Measurements from ENCODE around the gene LOXHD1.

Gene LOXHD1

DNA sequence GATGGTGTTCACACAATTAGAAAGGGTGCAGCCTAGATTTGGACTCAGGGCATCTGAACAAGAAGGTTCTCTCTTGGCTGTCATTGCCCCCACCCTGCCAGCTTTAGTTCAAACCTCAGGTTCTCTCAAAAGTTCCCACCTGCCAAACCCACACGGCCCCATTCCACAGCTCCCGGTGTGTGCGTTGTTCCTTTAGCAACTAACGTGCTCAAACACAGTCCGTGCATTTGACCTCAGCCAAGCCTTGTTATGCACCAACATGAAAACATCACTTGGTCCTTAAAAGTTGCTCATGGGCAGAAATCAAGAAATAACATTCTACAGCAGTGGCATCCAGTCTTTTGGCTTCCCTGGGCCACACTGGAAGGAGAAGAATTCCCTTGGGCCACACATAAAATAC lies 32.0 kb downstream of the LOXHD1 start:
- no peak for DNase-seq

DNA sequence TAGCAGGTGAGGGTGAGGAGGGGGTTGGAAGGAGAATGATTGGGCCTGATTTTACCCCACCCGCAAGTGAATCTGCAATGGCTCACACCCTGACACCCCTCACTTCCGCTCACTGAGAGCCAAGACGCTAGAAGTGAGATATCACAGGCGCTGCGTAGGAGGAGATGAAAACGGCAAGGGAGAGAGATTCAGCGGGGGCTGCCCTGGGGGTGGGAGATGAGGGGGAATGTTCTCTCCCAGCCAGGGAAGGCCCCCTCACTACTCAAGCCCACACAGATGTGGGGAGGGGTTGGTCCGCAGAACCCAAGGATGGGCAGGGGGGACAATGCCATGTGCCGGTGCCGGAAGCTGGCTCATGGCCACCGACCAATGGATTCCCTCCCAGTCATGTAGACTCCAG lies 32.9 kb downstream of the LOXHD1 start:
- no peak for DNase-seq

DNA sequence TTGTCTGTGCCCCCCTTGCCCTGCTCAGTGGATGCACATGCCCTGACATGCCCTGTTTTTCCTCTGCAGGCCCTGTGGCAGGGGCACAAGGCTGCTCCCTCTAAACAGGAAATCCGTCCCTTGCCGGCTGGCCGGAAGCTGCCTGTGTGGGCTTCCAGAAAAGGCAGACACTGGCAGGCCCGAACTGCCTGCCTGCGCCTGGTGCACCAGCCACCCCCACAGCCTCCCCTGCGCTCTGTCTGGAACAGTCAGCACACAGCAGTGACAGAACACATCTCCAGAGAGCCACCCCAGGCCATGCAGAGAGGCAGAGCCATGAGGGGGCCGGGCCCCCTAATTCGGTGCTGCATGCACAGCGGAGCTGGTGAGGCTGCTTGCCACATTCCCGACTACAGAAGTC lies 33.5 kb downstream of the LOXHD1 start:
- DNase-seq: no peak

DNA sequence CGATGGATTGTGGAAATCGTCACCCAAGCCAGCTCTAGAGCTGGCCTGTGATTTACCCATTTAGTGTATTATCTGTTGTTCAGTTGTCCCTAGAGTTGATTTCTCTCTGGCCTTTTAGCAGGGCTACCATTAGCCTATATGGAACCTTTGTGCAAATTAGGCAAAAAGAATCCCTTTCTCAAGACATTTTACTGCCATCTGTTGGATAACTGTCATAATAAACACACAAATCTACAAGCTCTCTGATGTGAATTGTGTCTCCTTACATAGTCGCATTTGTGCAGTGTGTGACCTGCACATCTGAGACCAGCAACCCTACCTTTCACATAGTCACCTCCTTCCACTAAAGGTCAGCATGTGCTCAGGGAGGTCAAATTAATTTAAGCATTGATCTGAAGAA lies 34.0 kb downstream of the LOXHD1 start:
- DNase-seq: no peak

DNA sequence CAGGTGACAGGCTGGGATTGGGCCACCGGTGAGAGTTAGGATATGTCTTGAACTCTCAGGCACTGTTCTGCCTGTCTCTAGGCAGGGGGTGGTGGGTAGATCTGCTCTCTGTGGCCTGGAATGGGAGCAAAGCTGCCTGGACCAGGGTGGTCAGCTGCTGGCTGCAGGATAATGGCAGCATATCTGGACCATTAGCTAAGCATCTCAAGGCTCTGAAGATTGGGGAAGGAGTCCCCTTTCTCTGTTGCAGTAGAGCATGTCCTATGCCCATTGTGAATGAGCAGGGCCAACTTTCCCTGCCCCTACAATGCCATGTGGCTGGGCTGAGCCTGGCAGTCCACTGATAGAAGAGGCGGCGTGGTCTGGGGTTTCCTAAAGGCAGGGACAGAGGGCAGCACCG lies 34.6 kb downstream of the LOXHD1 start:
- DNase-seq: no peak

DNA sequence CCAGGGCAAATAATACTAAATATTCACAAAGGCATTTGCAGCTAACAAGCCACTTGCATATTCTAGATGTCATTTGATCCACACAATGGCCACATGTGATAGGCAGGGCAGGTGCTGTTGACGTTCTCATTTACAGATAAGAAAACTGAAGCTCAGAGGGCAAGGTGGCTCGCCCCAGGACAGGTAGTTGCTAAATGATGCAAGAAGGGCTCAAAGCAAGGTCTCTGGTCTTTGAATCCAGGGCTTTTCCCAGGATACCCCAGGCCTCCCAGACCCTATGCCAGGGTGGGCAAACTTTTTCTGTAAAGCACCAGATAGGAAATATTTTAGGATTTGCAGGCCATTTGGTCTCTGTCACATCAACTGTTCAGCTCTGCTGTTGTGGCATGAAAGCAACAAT lies 35.1 kb downstream of the LOXHD1 start:
- no peak for DNase-seq

DNA sequence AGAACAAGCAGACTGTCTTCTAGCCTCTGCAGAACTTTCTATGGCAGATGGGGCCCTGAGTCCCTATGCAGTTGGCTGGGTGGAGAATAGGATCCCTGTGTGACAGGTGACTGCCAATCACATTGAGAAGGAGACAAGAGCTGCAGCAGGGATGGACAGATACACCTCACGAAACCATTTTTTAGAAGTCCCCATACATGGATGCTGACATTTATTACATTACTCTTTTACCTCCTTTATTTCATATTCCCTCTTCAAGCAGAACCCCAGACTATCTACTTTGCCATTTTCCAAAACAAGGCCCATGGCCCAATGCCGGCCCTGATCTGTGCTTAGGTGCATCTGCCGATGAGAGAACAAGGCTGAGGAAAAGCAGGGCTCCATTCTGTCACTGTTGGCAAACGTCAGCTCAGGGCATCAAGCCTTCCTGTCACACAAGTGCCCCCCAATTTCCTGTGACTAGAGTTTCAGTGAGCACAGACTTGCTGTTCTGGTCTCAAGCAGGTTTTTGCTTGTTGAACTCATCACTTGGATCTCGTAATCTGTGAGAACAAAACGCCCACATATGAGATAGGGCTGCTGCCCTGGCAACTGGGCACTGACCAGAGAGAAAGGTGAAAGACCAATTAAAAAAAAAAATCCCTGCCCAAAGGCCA lies 35.8 kb downstream of the LOXHD1 start:
- DNase-seq: no peak

DNA sequence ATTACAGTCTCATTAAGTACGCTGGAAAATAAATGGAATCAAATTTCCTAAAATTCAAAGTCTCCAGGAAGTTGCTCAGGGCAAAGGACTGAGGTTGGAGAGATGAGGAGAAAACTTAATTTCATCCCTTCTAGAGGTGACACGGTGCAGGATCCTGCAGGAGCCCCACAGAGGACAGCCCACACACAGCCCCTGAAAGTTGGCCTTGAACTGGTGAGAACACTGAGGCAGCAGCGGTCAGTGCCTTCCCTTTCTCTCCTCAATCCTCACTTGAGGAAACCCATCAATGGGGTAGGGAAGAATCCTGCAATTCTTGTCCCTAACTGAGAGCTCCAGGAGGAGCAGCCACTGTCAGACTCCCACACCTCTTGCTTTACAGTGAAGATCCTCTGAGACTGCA lies 37.5 kb downstream of the LOXHD1 start:
- DNase-seq: no peak

DNA sequence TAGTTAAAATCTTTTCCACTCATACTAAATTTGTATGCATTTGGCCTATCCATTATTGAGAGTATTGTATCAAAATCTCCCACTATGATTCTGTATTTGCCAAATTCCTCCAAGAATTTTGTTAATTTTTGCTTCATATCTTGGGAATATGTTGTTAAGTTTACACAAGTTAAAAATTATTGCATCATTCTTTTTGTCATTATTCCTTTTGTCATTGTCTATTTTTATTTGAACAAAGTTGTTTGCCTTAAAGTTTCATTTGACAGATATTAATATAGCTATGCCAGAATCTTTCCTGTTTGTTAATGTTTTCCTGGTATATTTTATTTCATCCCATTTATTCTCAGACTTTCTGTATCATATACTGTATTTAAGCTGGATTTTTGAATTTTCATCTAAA lies 41.3 kb downstream of the LOXHD1 start:
- DNase-seq: no peak

DNA sequence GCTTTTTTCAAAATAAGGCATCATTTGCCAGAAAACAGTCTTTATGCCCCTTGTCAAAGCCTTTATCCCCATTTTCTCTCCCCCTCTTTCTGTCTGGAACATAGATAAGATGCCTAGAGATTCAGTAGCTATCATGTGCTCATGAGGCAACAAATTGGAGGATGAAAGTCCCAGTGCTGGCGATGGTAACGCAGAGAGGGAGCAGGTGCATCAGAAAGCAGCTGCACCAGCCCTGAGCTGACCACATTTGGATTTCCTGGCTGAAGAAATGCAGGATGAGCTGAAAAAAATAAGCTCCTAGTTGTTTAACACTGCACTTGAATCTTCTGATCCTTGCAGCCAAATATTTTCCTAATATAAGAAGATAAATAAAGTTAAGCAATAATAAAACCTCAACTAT lies 48.0 kb downstream of the LOXHD1 start:
- no peak for DNase-seq

DNA sequence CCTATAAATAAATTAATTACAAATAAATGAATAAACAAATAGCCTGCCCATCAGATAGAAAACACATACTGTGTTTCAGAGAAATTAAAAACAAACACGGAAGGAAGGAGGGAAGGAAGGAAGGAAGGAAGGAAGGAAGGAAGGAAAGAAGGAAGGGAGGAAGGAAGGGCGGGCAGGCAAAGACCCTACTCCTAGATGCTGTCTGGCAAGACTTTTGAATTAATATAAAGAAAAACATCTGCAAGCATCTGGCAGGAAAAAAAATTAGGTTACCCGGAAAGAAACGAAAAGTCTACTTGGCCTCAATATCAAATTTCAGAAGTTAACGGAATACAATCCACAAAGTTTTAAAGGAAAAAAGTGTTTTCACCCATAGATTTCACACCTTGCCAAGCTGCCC lies 49.1 kb downstream of the LOXHD1 start:
- no peak for DNase-seq

DNA sequence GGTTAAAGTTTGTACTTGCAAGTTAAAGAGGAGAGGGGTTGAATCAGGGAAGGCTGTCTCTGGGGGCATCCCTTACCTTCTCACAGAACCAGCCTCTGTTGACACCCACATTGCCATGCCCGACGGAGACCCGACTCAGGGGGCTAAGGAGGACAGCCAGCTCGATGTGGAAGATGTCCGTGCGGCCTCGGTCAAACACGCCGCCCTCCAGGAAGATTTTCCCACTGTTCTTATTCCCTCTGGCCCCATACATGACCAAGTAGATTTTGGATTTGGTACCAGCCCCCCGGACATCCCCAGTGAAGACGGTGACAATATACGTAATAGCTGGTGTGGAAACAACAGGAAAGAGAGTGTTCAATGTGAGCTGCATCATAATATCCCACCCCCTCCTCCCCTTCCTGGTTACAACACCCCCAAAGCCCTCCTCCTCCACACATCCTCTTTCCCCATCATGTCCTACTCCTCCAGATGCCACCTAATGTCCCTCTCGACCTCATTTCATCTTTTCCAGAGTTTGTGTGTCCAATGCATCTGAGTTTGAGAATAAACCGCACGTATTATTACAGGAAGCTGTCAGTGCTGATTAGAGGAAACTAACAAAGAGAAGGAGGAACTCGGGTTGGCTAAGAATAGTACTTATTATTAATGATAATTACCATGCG lies 55.7 kb downstream of the LOXHD1 start:
- no peak for DNase-seq

DNA sequence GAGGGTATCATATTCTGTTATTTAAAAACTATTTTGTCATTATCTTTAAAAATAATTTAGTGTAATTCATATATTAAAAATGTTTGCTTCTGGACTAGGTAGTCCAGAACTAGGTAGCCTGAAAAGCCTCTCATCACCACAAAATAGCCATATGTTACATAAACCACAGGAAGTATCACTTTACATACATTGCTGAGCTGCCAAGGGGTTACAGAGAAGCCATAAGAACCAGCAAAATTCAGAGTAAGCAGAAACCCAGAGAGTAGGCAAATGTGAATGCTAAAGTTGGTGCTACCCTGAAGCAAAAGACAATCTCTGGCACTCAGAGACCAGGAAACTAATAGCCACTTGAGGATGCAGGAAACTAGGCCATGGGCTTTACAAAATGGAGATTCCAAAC lies 60.9 kb downstream of the LOXHD1 start:
- DNase-seq: no peak

DNA sequence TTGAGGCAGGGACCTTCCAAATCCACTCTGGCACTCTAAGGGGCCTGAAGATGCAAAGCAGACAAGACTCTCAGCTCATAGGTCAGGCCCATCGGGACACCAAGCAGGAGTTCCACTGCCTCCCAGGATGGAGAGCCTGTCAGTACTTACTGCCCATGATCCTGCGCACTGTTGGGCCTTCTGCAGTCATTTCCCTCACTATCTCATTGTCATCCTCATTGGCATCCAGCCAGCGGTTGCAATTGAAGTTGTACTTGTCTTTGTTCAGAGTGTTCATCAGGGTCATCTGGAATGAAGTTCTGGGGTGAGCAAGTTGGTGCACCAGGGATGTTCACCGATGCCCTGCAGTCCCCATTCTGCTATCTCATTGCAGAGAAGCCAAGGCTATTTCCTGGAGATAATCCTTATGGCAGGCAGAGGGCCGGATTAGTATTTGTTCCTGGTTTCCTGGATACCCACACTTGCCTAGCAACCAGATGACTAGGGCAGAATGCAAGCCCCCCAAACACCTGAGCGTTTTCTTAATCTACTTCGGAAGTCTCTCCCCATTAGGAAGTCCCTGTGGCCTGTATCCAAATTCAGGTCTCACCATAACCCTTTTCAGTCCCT lies 65.1 kb downstream of the LOXHD1 start:
- no peak for DNase-seq

DNA sequence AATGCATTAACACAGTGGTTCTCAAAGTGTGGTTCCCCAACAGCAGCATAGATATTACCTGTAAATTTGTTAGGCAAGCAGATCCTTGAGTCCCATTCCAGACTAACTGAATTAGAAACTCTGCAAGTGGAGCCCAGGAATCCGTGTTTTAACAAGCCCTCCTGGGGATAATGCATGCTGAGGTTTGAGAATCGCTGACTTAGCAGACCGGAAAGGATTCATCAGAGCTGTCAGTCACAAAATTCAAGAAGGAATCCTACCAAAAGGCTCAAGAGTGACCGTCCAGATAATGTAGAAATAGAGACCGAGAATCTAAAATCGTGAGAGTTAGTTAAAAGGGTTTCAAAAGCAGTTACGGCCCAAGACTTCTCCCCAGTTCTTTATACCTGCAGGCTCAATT lies 66.9 kb downstream of the LOXHD1 start:
- no peak for DNase-seq

DNA sequence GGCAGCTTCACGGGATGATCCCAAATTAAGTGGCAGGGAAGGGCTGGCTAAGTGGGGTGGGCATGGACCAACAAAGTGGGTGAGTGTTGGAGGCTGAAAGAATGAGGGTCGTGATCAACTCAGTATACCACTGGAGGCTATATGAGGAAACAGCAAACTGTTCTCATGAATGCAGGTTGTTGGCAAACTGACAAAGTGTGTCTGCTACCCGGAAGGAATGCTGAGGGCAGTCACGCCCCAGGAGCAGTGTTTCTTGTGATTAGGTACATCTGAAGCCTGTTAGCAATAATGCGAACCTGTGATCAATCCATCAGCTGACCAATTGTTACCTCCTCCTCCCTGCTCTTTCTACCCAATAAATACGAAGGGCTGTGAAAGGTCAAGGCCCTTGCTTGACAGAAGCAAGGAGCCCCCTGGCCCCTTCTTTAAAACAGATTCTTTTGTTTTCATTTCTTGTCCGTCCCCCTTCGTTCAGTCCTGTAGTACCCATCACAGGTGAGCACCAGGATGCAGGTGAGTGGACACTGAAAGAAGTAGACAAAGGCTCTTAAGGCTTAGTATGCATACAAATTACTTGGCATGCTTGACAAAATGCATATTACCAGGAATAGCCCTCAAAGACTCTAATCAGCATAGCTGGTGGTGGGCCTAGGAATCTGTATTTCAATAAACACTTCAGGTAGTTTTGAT lies 67.9 kb downstream of the LOXHD1 start:
- DNase-seq: no peak

DNA sequence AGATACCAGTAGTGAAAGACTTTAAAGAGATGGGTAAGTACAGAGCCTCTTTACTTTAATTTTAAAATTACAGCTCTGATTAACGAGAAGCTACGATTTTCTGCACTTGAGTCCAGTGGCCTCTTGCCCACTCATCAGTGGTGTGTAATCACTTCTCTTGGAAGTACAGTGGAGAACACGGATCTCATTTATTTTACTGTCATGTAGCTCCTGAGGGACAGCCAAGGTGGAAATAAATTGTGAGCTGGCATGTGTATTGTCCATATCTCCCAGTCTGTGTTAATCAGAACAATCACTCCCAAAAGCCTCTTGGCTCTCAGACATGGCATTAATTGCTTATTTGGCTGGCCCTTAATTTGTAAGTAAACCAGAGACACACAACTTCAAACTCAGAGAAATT lies 69.4 kb downstream of the LOXHD1 start:
- no peak for DNase-seq

DNA sequence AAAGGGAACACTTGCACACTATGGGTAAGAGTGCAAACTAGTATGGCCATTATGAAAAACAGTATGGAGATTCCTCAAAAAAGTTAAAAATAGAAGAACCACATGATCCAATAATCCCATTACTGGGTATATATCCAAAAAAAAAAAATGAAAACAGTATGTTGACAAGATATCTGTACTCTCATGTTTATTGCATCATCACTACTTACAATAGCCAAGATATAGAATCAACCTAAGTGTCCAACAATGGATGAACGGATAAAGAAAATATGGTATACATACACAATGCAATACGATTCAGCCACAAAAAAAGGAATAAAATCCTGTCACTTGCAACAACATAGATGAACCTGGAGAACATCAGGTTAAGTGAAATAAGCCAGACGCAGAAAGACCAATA lies 73.3 kb downstream of the LOXHD1 start:
- DNase-seq: no peak

DNA sequence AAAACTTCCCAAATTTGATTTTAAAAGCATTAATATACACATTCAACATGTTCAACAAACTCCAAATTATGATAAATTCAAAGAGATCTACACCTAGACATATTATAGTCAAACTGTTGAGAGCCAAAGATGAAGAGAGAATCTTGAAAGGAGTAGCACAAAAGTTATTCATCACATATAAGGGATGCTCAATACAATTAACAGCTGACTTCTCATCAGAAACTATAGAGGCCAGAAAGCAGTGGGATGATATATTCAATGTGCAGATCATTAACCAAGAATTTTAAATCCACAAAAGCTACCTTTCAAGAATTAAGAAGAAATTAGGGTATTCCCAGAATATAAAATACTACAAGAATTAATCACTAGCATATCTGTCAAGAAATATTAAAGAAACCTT lies 75.4 kb downstream of the LOXHD1 start:
- DNase-seq: no peak

DNA sequence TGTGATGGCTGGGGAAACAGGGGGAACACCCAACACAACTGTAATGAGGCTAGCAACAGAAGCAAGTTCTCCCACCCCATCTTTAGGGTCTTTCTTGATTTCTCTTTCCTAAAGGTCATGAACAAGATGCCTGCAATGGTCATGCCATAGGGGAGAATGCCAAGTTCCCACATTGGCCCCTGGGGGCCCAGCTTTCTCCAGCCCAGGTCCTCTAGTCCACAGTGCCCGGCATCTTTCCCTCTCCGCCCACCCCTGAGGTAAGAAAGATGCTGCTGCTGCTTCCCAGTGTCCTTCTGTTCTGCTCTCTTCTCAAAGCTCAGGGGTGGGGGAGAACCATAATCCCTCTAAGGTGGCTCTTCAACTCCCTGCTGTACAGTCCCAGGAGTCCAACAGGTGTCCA lies 78.0 kb downstream of the LOXHD1 start:
- DNase-seq: no peak

DNA sequence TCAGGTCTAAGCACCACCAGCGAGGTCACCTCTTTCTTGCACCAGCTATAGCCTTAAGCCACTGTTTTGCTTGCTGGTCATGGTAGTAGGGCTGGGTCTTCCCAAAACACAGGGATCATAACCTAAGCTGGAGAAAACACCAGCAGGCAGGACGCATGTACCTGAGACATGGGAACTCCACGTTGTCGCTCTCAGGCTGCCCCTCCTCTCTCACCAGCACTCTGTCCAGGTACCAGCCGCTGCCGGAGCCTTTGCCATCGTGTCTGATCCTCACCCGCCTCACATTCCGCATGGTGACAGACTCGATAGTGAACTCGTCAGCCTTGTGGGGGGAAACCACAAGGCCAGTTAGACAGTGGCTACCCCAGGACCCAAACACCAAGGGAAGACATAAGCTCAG lies 79.5 kb downstream of the LOXHD1 start:
- no peak for DNase-seq

DNA sequence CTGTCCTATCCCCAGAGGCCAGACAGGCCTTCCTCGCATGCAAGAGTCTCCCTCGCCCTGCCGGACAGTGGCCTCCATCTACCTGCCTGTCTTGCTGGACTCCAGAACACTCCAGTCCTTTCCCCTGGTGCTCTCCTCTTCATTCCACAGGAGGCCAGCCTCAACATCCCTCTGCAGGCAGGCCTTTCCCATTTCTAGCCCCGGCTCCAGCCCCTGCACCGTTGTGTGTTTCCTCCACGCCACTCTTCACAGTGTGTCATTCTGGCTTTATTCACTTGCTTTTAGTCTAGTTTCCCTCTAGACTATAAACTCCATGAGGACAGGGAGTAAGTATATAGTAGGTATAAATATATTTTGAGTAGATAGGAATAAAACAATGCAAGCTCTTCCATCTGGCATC lies 81.2 kb downstream of the LOXHD1 start:
- no peak for DNase-seq

DNA sequence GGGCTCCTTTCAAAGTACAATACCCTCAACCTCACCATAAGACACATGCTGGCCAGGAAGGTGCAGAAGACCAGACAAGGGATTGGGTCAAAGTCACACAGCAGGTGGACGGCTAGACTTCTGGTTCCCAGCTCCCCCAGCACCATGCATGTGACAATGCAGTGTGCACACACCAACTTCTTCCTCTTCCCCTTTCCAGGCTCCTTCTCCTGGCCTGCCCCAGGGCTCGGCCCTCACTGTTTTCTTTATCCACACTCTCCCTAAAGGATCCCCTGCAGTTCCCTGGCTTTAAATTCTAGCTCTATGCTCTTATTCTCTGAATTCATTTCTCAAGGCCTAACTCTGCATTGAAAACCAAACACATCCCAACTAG lies 82.3 kb downstream of the LOXHD1 start:
- no peak for DNase-seq
